22Rv1 (cell line): ENCODE data around the gene C2CD4D.

Source experiments
- CTCF ChIP-seq: fragments of 450-650 bp; IDR thresholded peaks from 2 replicates; pipeline ENCODE4 v1.5.1; 2017; ENCODE audit warnings: mild to moderate bottlenecking
- ZFX ChIP-seq: fragments of 450-650 bp; IDR thresholded peaks from 2 replicates; pipeline ENCODE4 v1.6.1; 2017; ENCODE audit warnings: antibody characterized with exemption, borderline replicate concordance

DNA sequence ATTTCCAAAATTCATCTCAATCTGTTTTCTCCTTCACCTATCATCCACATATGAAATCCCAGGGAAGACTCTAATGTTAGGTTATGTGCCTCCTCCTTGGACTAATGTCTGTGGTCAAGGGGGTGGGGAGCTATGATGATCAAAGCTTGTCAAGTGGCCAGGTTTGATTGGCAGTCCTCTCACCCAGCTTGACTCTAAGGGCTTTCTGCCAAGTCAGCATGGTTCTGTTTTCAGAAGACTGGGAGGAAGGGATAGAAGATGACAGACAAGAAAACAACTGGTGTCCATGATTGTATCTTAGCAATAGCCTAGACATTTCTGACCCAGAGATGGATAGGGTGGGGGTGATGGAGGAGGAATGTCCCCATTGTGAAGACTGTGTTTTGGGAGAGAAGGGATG, 23.0 kb upstream of the C2CD4D start:
- no peak for TF ChIP-seq CTCF
- no peak for TF ChIP-seq ZFX
